B cell (primary cell): ENCODE data around the gene CNFN. TPM values are rescaled to one million over a fixed set of nuclear protein-coding genes. Genes with fewer than 3 reads are reported as not detected.

ENCODE experiments used
- ATAC-seq: fragments of 200-7000 bp; cut with Tn5 transposase; one replicate; pipeline ENCODE4 v1.10.0; 2021; ENCODE audit warnings: low read depth, mild to moderate bottlenecking, moderate number of reproducible peaks, moderate library complexity
- CTCF ChIA-PET: fragments of 350-600 bp; sonication (Branson Sonifier 250); formaldehyde crosslinking; loops from one replicate; lab custom pipeline; 2021; ENCODE audit warnings: antibody characterized with exemption, inconsistent platforms; lab: Charles Lee
- POLR2A ChIA-PET: fragments of 350-600 bp; sonication (Branson Sonifier 250); formaldehyde crosslinking; loops from one replicate; lab custom pipeline; 2021; ENCODE audit warnings: antibody characterized with exemption; lab: Charles Lee
- DNase-seq: peaks from one replicate; pipeline ENCODE4 v3.0.0; 2013
- H2AFZ ChIP-seq: 2 replicates; pipeline ENCODE4 v1.6.1; 2012; ENCODE audit warnings: mild to moderate bottlenecking, low read depth, low read length; ENCODE audit not compliant: insufficient read depth, poor library complexity, severe bottlenecking
- H3K27ac ChIP-seq, 2 donors: 1 replicate in 1 of 2; 2 replicates in 1 of 2; pipeline ENCODE4 v1.5.1; 2012 to 2013; ENCODE audit warnings: low read length in 2 of 2, mild to moderate bottlenecking in 2 of 2, moderate library complexity in 1 of 2
- H3K27me3 ChIP-seq, 4 experiments: fragments of 200-600 bp in 1 of 4; sonication (generic) in 1 of 4; replicated peaks in 1 of 4; 1 replicate in 2 of 4; 2 replicates in 2 of 4; pipeline versions ENCODE4 v1.6.1 to v1.7.0; 2013 to 2016; ENCODE audit warnings: low read length in 3 of 4, mild to moderate bottlenecking in 2 of 4, mixed read lengths in 1 of 4, moderate library complexity in 1 of 4; ENCODE audit not compliant: insufficient read depth in 4 of 4, control insufficient read depth in 3 of 4; ENCODE audit errors: control extremely low read depth in 1 of 4
- H3K36me3 ChIP-seq, 2 experiments: replicated peaks in 1 of 2; 1 replicate in 1 of 2; 2 replicates in 1 of 2; pipeline versions ENCODE4 v1.6.1 to v1.7.1; 2013; ENCODE audit warnings: low read length in 1 of 2; ENCODE audit not compliant: insufficient read depth in 2 of 2, control insufficient read depth in 1 of 2; ENCODE audit errors: control extremely low read depth in 1 of 2, extremely low read depth in 1 of 2
- H3K4me1 ChIP-seq, 2 donors: fragments of 200-600 bp in 1 of 2; sonication (generic) in 1 of 2; 1 replicate in 1 of 2; 2 replicates in 1 of 2; pipeline versions ENCODE4 v1.5.1 to v1.6.1; 2013 to 2017; ENCODE audit warnings: low read length in 2 of 2; ENCODE audit not compliant: control insufficient read depth in 2 of 2, insufficient read depth in 2 of 2
- H3K4me2 ChIP-seq: replicated peaks from 2 replicates; pipeline ENCODE3; 2012; ENCODE audit warnings: mild to moderate bottlenecking, low read depth, low read length; ENCODE audit not compliant: poor library complexity, severe bottlenecking
- H3K4me3 ChIP-seq, 5 experiments: fragments of 200-600 bp in 1 of 5; sonication (generic) in 1 of 5; 1 replicate in 3 of 5; 2 replicates in 2 of 5; pipeline versions ENCODE4 v1.5.1 to v1.7.0; 2011 to 2016; ENCODE audit warnings: low read length in 4 of 5, mild to moderate bottlenecking in 4 of 5, low read depth in 2 of 5, control low read depth in 1 of 5, moderate library complexity in 1 of 5; ENCODE audit not compliant: insufficient read depth in 1 of 5; ENCODE audit errors: control extremely low read depth in 1 of 5, extremely low read depth in 1 of 5
- H3K79me2 ChIP-seq: fragments of 200-600 bp; sonication (generic); one replicate; pipeline ENCODE4 v1.6.0; 2016; ENCODE audit warnings: low read length; ENCODE audit not compliant: control insufficient read depth, insufficient read depth
- H3K9ac ChIP-seq: fragments of 200-600 bp; sonication (generic); 2 replicates; pipeline ENCODE4 v1.6.1; 2017; ENCODE audit warnings: mild to moderate bottlenecking, low read length, moderate library complexity
- H3K9me3 ChIP-seq, 3 donors: one replicate each; pipeline versions ENCODE4 v1.6.1 to v1.7.1; 2013; ENCODE audit warnings: low read length in 2 of 3; ENCODE audit not compliant: control insufficient read depth in 2 of 3, insufficient read depth in 1 of 3; ENCODE audit errors: control extremely low read depth in 1 of 3
- H4K20me1 ChIP-seq: 2 replicates; pipeline ENCODE4 v1.6.0; 2012; ENCODE audit warnings: mild to moderate bottlenecking, low read length; ENCODE audit not compliant: insufficient read depth, control insufficient read depth, poor library complexity, severe bottlenecking
- H3K27ac Mint-ChIP-seq: one replicate; pipeline ENCODE4 v1.8.0; 2021; ENCODE audit warnings: mixed read lengths
- H3K27me3 Mint-ChIP-seq: one replicate; pipeline ENCODE4 v1.8.0; 2021; ENCODE audit warnings: mixed read lengths
- H3K4me1 Mint-ChIP-seq: one replicate; pipeline ENCODE4 v1.8.0; 2021; ENCODE audit warnings: mixed read lengths
- H3K4me3 Mint-ChIP-seq: one replicate; pipeline ENCODE4 v1.8.0; 2021; ENCODE audit warnings: mixed read lengths
- H3K9me3 Mint-ChIP-seq: one replicate; pipeline ENCODE4 v1.8.0; 2022; ENCODE audit warnings: mixed read lengths; ENCODE audit not compliant: insufficient read depth
- CTCF ChIP-seq: fragments of 200-600 bp; IDR thresholded peaks from one replicate; pipeline ENCODE4 v1.8.0; 2022; ENCODE audit warnings: antibody characterized with exemption, mild to moderate bottlenecking
- EZH2 ChIP-seq: IDR thresholded peaks from 2 replicates; pipeline ENCODE4 v1.6.1; 2012; ENCODE audit warnings: borderline replicate concordance, low read depth, mild to moderate bottlenecking, moderate library complexity, low read length; ENCODE audit not compliant: insufficient read depth, poor library complexity, severe bottlenecking
- WGBS: methylation state at CpG from one replicate; pipeline ENCODE4 v1.1.5; 2013; ENCODE audit warnings: missing lambda C conversion rate; ENCODE audit not compliant: insufficient coverage; 5-methylcytosine and 5-hydroxymethylcytosine counted together
- intact Hi-C: fragments of 100-400 bp; cut with micrococcal nuclease; formaldehyde crosslinking; loops from one replicate; pipeline ENCODE4 v1.10.0; 2022
- polyA plus RNA-seq: library from polyadenylated mRNA; depleted of rRNA; stranded (reverse); fragments of >200 nt; gene quantifications from 2 replicates; pipeline ENCODE4 v1.2.3, GENCODE V29; 2012
- total RNA-seq, 2 donors: library from RNA; stranded (reverse); fragments of 120-200 nt in 1 of 2; gene quantifications; 1 replicate in 1 of 2; 2 replicates in 1 of 2; pipeline versions ENCODE4 v1.2.3 to v1.2.4, GENCODE V29; 2013 to 2022

CNFN gene
- total and polyA plus RNA-seq, 2 donors (not counting 1 experiment from before 2014, with no cell fraction given), result 4.1 to 23.2 TPM

GRCh38 chr19:42406111-42406510 lies 16.0 kb upstream of the CNFN start:
- H3K4me3 Mint-ChIP-seq, result no peak overlapping the region
- H3K27me3 ChIP-seq, result no peaks in the 10 kb centered on the region
- TF ChIP-seq CTCF, result no peak
- no peak for TF ChIP-seq EZH2
- no peak overlapping the region for H3K4me2 ChIP-seq
- peaks cover 0 to 43% of the 10 kb centered on the region in 2 experiments for H3K36me3 ChIP-seq
- ChIA-PET CTCF (interaction anchor here (0.9 kb wide), 1 partner anchor 33 kb away, joined by 3 read pairs; no protein-coding TSS in a partner anchor), POLR2A (no interaction called here)
- no peaks in the 10 kb centered on the region for H3K27me3 Mint-ChIP-seq
- over 99% methylated on average over 11 of the region's 11 CpGs for WGBS
- H3K27ac Mint-ChIP-seq, result peak overlapping the region; percentile 32
- intact Hi-C loops, result no loop called here
- H4K20me1 ChIP-seq, result peaks cover 31% of the 10 kb centered on the region
- peaks cover 6 to 10% of the 10 kb centered on the region in 2 donors for H3K4me1 ChIP-seq
- H3K4me3 ChIP-seq, result no peak overlapping the region
- no peaks in the 10 kb centered on the region for H3K9me3 ChIP-seq
- no peak overlapping the region for H3K9ac ChIP-seq
- H3K4me1 Mint-ChIP-seq, result peaks cover 13% of the 10 kb centered on the region
- H2AFZ ChIP-seq, result no peak overlapping the region
- DNase-seq (no peak), ATAC-seq (no peak)
- no peaks in the 10 kb centered on the region for H3K9me3 Mint-ChIP-seq
- H3K27ac ChIP-seq, result no peak overlapping the region
- peaks cover 31% of the 10 kb centered on the region for H3K79me2 ChIP-seq

- WGBS, result 94% methylated on average over 9 of the region's 10 CpGs
- POLR2A ChIA-PET, result interaction anchor here (0.6 to 0.7 kb wide), 2 partner anchors 95 to 277 kb away, joined by 4 read pairs; no protein-coding TSS in a partner anchor
- H4K20me1 ChIP-seq, result peaks cover 16% of the 10 kb centered on the region
These were observed 13.5 kb upstream of the CNFN start for GRCh38 chr19:42403586-42403985.

More at GRCh38 chr19:42403586-42403985, 13.5 kb upstream of the CNFN start:
- intact Hi-C loops, result no loop called here
- no peak for TF ChIP-seq CTCF
- no peak for TF ChIP-seq EZH2
- Histone ChIP-seq H3K4me3 (no peak overlapping the region), H3K79me2 (peaks cover 34% of the 10 kb centered on the region), H3K4me1 (peaks cover 13 to 23% of the 10 kb centered on the region in 2 donors), H3K9ac (no peak overlapping the region), H3K36me3 (peaks cover 0 to 37% of the 10 kb centered on the region in 2 experiments), H2AFZ (no peak overlapping the region), H3K4me2 (no peak overlapping the region), H3K9me3 (no peaks in the 10 kb centered on the region), H3K27ac (no peak overlapping the region), H3K27me3 (no peaks in the 10 kb centered on the region)
- CTCF ChIA-PET, result no interaction called here
- no peak overlapping the region for H3K4me3 Mint-ChIP-seq
- H3K27me3 Mint-ChIP-seq, result no peaks in the 10 kb centered on the region
- peaks cover 30% of the 10 kb centered on the region for H3K4me1 Mint-ChIP-seq
- H3K9me3 Mint-ChIP-seq, result no peaks in the 10 kb centered on the region
- DNase-seq (no peak), ATAC-seq (no peak)
- H3K27ac Mint-ChIP-seq, result no peak overlapping the region
